Testis (tissue), 3 donors: Measurements from ENCODE around the gene GATAD2B. TPM values are rescaled to one million over a fixed set of nuclear protein-coding genes. Genes with fewer than 3 reads are reported as not detected.

Source experiments
- DNase-seq: peaks from one replicate; pipeline ENCODE4 v3.0.0-alpha.2; 2019
- H3K27ac ChIP-seq, 2 donors: fragments of 200-600 bp; sonication (generic); one replicate each; pipeline ENCODE4 v1.5.1; 2019
- H3K27me3 ChIP-seq: fragments of 200-600 bp; sonication (generic); one replicate; pipeline ENCODE4 v1.5.1; 2019
- H3K36me3 ChIP-seq: fragments of 200-600 bp; sonication (generic); one replicate; pipeline ENCODE4 v1.5.1; 2017; ENCODE audit warnings: low read depth; ENCODE audit errors: missing control alignments
- H3K4me1 ChIP-seq: fragments of 200-600 bp; sonication (generic); one replicate; pipeline ENCODE4 v1.5.1; 2019
- H3K4me3 ChIP-seq, 2 donors: fragments of 200-600 bp; sonication (generic); one replicate each; pipeline ENCODE4 v1.5.1; 2017 to 2019
- H3K9me3 ChIP-seq: fragments of 200-600 bp; sonication (generic); one replicate; pipeline ENCODE4 v1.5.1; 2017
- POLR2A ChIP-seq: fragments of 450-650 bp; IDR thresholded peaks from one replicate; pipeline ENCODE4 v1.6.1; 2017; ENCODE audit warnings: antibody characterized with exemption, mild to moderate bottlenecking, moderate library complexity
- WGBS, 2 donors: methylation state at CpG; one replicate each; pipeline ENCODE4 v1.1.5; 2018; 5-methylcytosine and 5-hydroxymethylcytosine counted together
- intact Hi-C: fragments of 100-400 bp; cut with DNase I; formaldehyde crosslinking; loops from one replicate; pipeline ENCODE4 v1.15.1; 2023; ENCODE audit warnings: low total_unique reads
- polyA plus RNA-seq: library from polyadenylated mRNA; stranded (reverse); fragments of 350-450 nt; fragmentation: Illumina TruSeq; extraction: RNeasy Lipid Tissue Mini Kit (QIAGEN cat#74804); gene quantifications from one replicate; pipeline ENCODE4 v1.2.3, GENCODE V29; 2014; ENCODE audit warnings: low read depth, low replicate concordance; ENCODE audit not compliant: insufficient read depth
- total RNA-seq, 2 donors: library from RNA; depleted of rRNA; stranded (reverse); fragments of >200 nt; gene quantifications; one replicate each; pipeline ENCODE4 v1.2.3, GENCODE V29; 2016
- TF ChIP-seq, protein P1 (sequence below), 3 experiments: fragments of 450-650 bp in 2 of 3; fragments of 200-600 bp in 1 of 3; sonication (generic) in 1 of 3; IDR thresholded peaks; one replicate each; pipeline ENCODE4 v1.5.1; 2016 to 2019; ENCODE audit warnings: antibody characterized with exemption in 3 of 3, mild to moderate bottlenecking in 2 of 3, moderate library complexity in 1 of 3

Gene GATAD2B
- total and polyA plus RNA-seq, 3 donors from 2014 or later, result 26.5 to 37.4 (median 32.1) TPM

DNA sequence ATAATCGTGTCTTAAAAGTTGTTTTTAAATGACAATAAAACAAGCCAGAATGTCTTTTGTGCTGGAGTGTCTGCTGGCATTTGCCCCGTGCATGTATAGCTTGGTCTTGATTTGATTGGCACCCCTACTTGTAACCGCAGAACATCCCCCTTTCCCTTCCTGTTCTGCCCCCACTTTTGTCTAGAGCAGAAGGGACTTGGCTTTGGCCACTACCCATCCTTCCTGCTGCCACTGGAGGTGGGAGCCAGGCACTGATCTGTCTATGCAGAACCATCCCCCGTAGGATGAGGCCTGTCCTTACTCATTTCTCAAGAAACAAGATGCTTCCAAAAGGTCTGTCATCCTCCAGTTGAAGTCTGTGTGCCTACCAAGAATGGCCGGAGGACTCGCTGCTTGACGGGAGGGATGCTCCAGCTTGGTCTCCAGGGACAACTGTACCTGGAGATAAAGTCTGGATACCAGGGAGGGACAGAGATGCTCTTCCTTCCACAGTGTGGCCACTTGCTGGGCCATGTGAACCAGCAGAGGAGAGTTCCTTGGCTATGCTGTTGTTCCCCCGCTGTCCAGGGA, 148.7 kb downstream of the GATAD2B start:
- Histone ChIP-seq H3K4me3 (no peak overlapping the region), H3K36me3 (no peaks in the 10 kb centered on the region), H3K9me3 (no peaks in the 10 kb centered on the region), H3K4me1 (peaks cover 33% of the 10 kb centered on the region), H3K27me3 (no peaks in the 10 kb centered on the region), H3K27ac (peak overlapping the region; percentile 61 to 87)
- no peak for DNase-seq
- intact Hi-C loops, result loop anchor here (5.0 kb wide), 1 partner anchor 97 kb away; the partner anchor contains the start of gene NPR1
- 57 to 62% methylated on average over 8 of the region's 8 CpGs for WGBS, 2 donors
- TF ChIP-seq, protein P1, sequence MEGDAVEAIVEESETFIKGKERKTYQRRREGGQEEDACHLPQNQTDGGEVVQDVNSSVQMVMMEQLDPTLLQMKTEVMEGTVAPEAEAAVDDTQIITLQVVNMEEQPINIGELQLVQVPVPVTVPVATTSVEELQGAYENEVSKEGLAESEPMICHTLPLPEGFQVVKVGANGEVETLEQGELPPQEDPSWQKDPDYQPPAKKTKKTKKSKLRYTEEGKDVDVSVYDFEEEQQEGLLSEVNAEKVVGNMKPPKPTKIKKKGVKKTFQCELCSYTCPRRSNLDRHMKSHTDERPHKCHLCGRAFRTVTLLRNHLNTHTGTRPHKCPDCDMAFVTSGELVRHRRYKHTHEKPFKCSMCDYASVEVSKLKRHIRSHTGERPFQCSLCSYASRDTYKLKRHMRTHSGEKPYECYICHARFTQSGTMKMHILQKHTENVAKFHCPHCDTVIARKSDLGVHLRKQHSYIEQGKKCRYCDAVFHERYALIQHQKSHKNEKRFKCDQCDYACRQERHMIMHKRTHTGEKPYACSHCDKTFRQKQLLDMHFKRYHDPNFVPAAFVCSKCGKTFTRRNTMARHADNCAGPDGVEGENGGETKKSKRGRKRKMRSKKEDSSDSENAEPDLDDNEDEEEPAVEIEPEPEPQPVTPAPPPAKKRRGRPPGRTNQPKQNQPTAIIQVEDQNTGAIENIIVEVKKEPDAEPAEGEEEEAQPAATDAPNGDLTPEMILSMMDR (IDR thresholded peaks at IDR 0.05), result no peak
- no peak for TF ChIP-seq POLR2A

DNA sequence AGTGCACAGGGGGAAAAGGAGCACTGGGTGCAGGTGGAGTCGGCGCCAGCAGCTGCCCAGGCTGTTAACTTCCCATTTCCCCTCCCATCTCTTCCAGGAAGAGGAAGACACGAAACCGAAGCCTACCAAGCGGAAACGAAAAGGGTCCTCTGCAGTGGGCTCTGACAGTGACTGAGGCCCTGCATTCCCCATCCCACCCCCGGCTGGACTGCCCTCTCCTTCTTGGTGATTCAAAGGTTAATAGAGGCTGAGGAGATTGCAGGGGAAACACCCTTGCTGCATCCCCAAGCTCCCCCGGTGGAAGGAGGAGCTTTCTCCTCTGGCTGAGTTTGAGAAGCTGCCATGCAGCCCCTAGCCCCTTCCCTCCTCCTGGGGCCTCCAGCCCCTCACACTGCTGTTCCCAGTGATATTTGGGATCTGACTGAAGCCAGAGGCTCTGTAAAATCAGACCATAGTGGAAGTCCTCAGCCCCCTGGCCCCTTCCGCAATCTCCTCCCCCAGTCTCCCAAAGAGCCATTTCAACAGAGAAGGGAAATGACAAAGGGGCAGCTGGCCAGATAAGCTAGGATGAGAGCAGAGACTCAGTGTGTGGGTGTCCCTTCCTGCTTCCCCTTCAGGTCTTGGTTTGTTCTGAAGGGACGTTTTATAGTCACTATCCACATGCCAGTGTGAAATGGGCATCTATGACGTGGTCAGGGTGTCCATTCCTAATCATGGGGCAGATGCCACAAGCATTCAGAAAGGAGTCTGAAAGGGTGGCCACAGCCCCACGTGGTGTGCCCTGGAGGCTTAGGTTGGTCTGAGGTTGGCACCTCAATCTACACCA, 149.5 kb downstream of the GATAD2B start:
- Histone ChIP-seq H3K9me3 (no peaks in the 10 kb centered on the region), H3K4me3 (no peak overlapping the region), H3K4me1 (peaks cover 33% of the 10 kb centered on the region), H3K27me3 (no peaks in the 10 kb centered on the region), H3K27ac (peak overlapping the region in 1 of 2 donors; percentile 87), H3K36me3 (no peaks in the 10 kb centered on the region)
- intact Hi-C loops, result loop anchor here (5.0 kb wide), 1 partner anchor 96 kb away; the partner anchor contains the start of gene NPR1
- TF ChIP-seq, protein P1 (IDR thresholded peaks at IDR 0.05), result no peak
- TF ChIP-seq POLR2A, result no peak
- DNase-seq, result no peak
- WGBS, 2 donors, result 66 to 67% methylated on average over 12 of the region's 12 CpGs

DNA sequence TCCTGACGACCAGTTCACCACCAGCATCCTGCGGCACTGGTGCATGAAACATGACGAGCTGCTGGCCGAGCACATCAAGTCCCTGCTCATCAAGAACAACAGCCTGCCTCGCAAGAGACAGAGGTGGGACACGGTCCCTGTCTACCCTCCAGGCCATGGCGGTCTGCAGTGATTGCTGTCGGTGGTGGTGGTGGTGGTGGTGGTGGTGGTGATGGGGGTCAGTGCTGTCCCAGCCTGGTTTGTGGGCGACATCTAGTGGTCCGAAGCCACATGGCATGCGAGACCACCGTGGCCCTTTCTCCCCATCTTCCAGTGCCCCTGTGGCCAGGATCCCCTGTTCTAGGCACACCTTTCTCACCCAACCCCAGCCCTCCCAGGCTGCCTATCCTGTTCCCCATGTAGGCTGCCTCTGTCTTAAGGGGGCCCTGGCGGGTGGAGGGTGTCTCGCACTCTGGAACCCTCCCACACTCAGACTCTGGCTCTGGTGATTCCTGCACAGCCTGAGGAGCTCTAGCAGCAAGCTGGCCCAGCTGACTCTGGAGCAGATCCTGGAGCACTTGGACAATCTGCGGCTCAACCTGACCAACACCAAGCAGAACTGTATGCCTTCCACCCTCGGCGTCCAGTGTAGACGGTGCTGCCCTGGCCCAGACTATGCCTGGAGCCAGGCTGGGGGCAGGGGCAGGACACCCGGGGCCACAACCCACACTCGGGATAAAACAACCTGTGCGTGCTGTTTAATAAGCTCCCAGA, 150.8 kb downstream of the GATAD2B start:
- Histone ChIP-seq H3K4me3 (no peak overlapping the region), H3K4me1 (peaks cover 21% of the 10 kb centered on the region), H3K27ac (no peak overlapping the region), H3K36me3 (no peaks in the 10 kb centered on the region), H3K27me3 (no peaks in the 10 kb centered on the region), H3K9me3 (no peaks in the 10 kb centered on the region)
- 73 to 82% methylated on average over 12 to 20 of the region's 21 CpGs for WGBS, 2 donors
- DNase-seq, result no peak
- TF ChIP-seq POLR2A, result no peak
- TF ChIP-seq, protein P1 (IDR thresholded peaks at IDR 0.05), result peak in 1 of 3 experiments; percentile 11
- intact Hi-C loops, result loop anchor here (5.0 kb wide), 1 partner anchor 95 kb away; the partner anchor contains the start of gene NPR1

DNA sequence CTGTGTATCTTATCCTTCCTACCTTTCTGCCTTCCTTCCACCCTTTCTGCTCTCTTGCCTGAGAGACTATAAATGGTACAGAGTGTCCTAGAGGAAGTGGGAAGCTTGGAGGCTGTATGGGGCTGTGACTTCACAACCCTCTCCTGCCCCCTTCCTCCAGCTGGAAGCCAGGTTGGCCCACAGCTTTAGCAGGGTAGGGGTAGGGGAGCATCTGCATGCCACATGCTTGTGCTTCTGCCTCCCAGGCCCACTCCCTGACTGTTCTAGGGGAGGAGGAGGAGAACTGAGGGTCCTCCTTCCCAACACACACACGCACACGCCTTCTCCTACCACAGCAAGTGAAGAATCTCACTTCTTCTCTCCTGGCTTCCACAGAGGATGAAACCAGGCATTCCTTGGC, 151.5 kb downstream of the GATAD2B start:
- DNase-seq, result no peak
- Histone ChIP-seq H3K4me3 (no peak overlapping the region), H3K27me3 (no peaks in the 10 kb centered on the region), H3K4me1 (peaks cover 18% of the 10 kb centered on the region), H3K27ac (no peak overlapping the region), H3K9me3 (no peaks in the 10 kb centered on the region), H3K36me3 (no peaks in the 10 kb centered on the region)
- 95 to 96% methylated on average over 2 of the region's 2 CpGs for WGBS, 2 donors
- TF ChIP-seq, protein P1 (IDR thresholded peaks at IDR 0.05), result no peak
- TF ChIP-seq POLR2A, result no peak
- intact Hi-C loops, result loop anchor here (5.0 kb wide), 1 partner anchor 94 kb away; the partner anchor contains the start of gene NPR1
